CD14-positive monocyte (primary cell): Measurements from ENCODE around the gene KCTD5. TPM values are rescaled to one million over a fixed set of nuclear protein-coding genes. Genes with fewer than 3 reads are reported as not detected.

Source experiments
- DNase-seq, 3 donors: peaks; one replicate each; pipeline ENCODE4 v3.0.0-alpha.2; 2011 to 2022
- H2AFZ ChIP-seq: 2 replicates; pipeline ENCODE4 v1.6.0; 2012; ENCODE audit warnings: mild to moderate bottlenecking, low read depth, low read length, inconsistent platforms; ENCODE audit not compliant: insufficient read depth, poor library complexity, severe bottlenecking
- H3K27ac ChIP-seq, 2 donors: 1 replicate in 1 of 2; 2 replicates in 1 of 2; pipeline ENCODE4 v1.5.1; 2012 to 2013; ENCODE audit warnings: low read length in 2 of 2, control low read depth in 1 of 2, inconsistent platforms in 1 of 2, low read depth in 1 of 2, mild to moderate bottlenecking in 1 of 2
- H3K27me3 ChIP-seq, 2 donors: one replicate each; pipeline versions ENCODE4 v1.6.0 to v1.6.1; 2011 to 2013; ENCODE audit warnings: low read length in 2 of 2; ENCODE audit not compliant: control insufficient read depth in 2 of 2, insufficient read depth in 2 of 2
- H3K36me3 ChIP-seq, 2 donors: replicated peaks in 1 of 2; 1 replicate in 1 of 2; 2 replicates in 1 of 2; pipeline versions ENCODE4 v1.5.1 to v1.6.1; 2012 to 2013; ENCODE audit warnings: low read length in 2 of 2, control low read depth in 1 of 2, inconsistent platforms in 1 of 2, mild to moderate bottlenecking in 1 of 2; ENCODE audit not compliant: insufficient read depth in 2 of 2, control insufficient read depth in 1 of 2
- H3K4me1 ChIP-seq, 2 donors: 1 replicate in 1 of 2; 2 replicates in 1 of 2; pipeline versions ENCODE4 v1.5.1 to v1.6.1; 2012 to 2013; ENCODE audit warnings: low read length in 2 of 2, control low read depth in 1 of 2, inconsistent platforms in 1 of 2, mild to moderate bottlenecking in 1 of 2, moderate library complexity in 1 of 2; ENCODE audit not compliant: insufficient read depth in 2 of 2, control insufficient read depth in 1 of 2
- H3K4me2 ChIP-seq: replicated peaks from 2 replicates; pipeline ENCODE3; 2012; ENCODE audit warnings: low read length, moderate library complexity, mild to moderate bottlenecking; ENCODE audit not compliant: poor library complexity, severe bottlenecking; ENCODE audit errors: extremely low read depth
- H3K4me3 ChIP-seq, 3 experiments: fragments of 200-600 bp in 1 of 3; sonication (generic) in 1 of 3; replicated peaks in 1 of 3; 1 replicate in 2 of 3; 2 replicates in 1 of 3; pipeline ENCODE4 v1.5.1; 2011 to 2013; ENCODE audit warnings: low read length in 3 of 3, mild to moderate bottlenecking in 3 of 3, control low read depth in 2 of 3, low read depth in 2 of 3, inconsistent platforms in 1 of 3, moderate library complexity in 1 of 3
- H3K79me2 ChIP-seq: 2 replicates; pipeline ENCODE4 v1.6.0; 2012; ENCODE audit warnings: mild to moderate bottlenecking, control low read depth, inconsistent platforms, low read length, moderate library complexity; ENCODE audit not compliant: insufficient read depth
- H3K9ac ChIP-seq: 2 replicates; pipeline ENCODE4 v1.6.0; 2017; ENCODE audit warnings: low read length, mild to moderate bottlenecking; ENCODE audit not compliant: insufficient read depth, poor library complexity, severe bottlenecking
- H3K9me3 ChIP-seq, 2 donors: replicated peaks in 1 of 2; 1 replicate in 1 of 2; 2 replicates in 1 of 2; pipeline versions ENCODE4 v1.5.1 to v1.6.1; 2012 to 2013; ENCODE audit warnings: low read length in 2 of 2, control low read depth in 1 of 2; ENCODE audit not compliant: control insufficient read depth in 1 of 2, insufficient read depth in 1 of 2
- H4K20me1 ChIP-seq: 2 replicates; pipeline ENCODE4 v1.6.0; 2012; ENCODE audit warnings: mild to moderate bottlenecking, low read length, control low read depth, moderate library complexity; ENCODE audit not compliant: insufficient read depth
- H3K27ac Mint-ChIP-seq, 7 donors: one replicate each; pipeline ENCODE4 v1.8.0; 2020; ENCODE audit warnings: mild to moderate bottlenecking in 7 of 7, mixed read lengths in 7 of 7, moderate library complexity in 6 of 7, inconsistent platforms in 2 of 7
- H3K27me3 Mint-ChIP-seq, 3 donors: one replicate each; pipeline ENCODE4 v1.8.0; 2021 to 2022; ENCODE audit warnings: low read depth in 3 of 3, mild to moderate bottlenecking in 3 of 3, mixed read lengths in 3 of 3, moderate library complexity in 3 of 3, inconsistent platforms in 1 of 3
- H3K36me3 Mint-ChIP-seq, 2 donors: one replicate each; pipeline ENCODE4 v1.8.0; 2020; ENCODE audit warnings: mixed read lengths in 2 of 2, inconsistent platforms in 1 of 2, mild to moderate bottlenecking in 1 of 2
- H3K4me1 Mint-ChIP-seq: one replicate; pipeline ENCODE4 v1.8.0; 2020; ENCODE audit warnings: mild to moderate bottlenecking, mixed read lengths
- H3K4me3 Mint-ChIP-seq, 2 donors: one replicate each; pipeline ENCODE4 v1.8.0; 2020; ENCODE audit warnings: mild to moderate bottlenecking in 2 of 2, mixed read lengths in 2 of 2, moderate library complexity in 1 of 2
- H3K9me3 Mint-ChIP-seq, 7 donors: one replicate each; pipeline ENCODE4 v1.8.0; 2020 to 2022; ENCODE audit warnings: mixed read lengths in 7 of 7, mild to moderate bottlenecking in 6 of 7, moderate library complexity in 6 of 7, inconsistent platforms in 2 of 7
- WGBS: methylation state at CpG from one replicate; pipeline ENCODE4 v1.1.5; 2013; ENCODE audit warnings: missing lambda C conversion rate; ENCODE audit not compliant: insufficient coverage; 5-methylcytosine and 5-hydroxymethylcytosine counted together
- intact Hi-C, 2 donors: fragments of 100-400 bp; cut with micrococcal nuclease; formaldehyde crosslinking; loops; one replicate each; pipeline versions ENCODE4 v1.15.0 to v1.15.1; 2023
- polyA plus RNA-seq, 3 donors: library from polyadenylated mRNA; depleted of rRNA in 1 of 3; unstranded in 2 of 3; stranded (reverse) in 1 of 3; fragments of 300-500 nt in 2 of 3; fragments of >200 nt in 1 of 3; fragmentation: Illumina TruSeq in 2 of 3; gene quantifications; 1 replicate in 2 of 3; 2 replicates in 1 of 3; pipeline ENCODE4 v1.2.3, GENCODE V29; 2012 to 2021
- TF ChIP-seq, protein P1 (sequence below): fragments of 200-600 bp; IDR thresholded peaks from one replicate; pipeline ENCODE4 v1.8.0; 2022; ENCODE audit warnings: antibody characterized with exemption, mild to moderate bottlenecking

KCTD5 gene
- polyA plus RNA-seq, 3 donors = 16.0 to 23.1 (median 21.0) TPM

DNA sequence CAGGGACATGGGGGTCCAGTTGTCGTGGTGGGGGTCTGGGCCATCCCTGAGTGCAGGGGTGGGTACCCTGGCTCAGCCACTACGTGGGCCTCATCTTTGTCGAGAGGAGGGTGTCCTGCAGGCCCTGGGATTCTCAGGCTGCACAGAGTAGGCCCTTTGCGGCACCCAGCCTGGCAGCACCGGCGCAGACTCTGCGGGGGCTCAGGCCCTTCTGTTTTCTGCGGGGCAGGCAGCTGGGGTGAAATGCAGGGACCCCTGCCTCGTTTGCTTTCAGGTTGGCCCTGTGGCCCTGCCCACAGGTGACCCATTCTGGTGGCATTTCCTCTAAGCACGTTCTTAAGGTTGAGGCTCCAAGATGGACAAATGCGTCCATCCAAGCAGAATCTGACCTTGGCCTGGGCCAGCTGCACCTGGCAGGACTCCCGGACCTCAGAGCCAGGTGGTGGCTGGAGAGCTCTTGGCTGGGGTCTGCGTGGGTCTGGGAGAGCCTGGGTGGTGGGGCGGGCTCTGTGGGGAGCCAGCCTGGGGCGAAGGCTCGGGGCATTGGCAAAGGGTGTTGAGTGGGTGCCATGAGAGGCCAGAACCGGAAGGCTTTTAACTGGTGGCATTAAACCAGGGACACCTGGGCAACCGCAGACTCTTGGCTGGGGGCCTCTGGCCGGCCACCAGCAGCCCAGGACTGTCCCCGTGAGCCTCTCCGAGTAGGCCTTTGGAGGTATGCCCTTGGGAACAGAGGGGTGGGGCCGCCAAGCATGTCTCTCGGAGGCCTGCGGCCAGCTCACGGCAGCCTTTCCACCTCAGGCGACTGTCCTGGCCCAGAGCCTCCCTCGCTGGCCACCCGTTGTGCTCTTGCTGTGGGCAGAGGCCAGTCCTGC, 20.8 kb downstream of the KCTD5 start:
- no peak overlapping the region for H3K4me3 ChIP-seq
- H4K20me1 ChIP-seq = peaks cover 99% of the 10 kb centered on the region
- no peak for DNase-seq
- Mint-ChIP-seq H3K27me3 (peaks cover 0 to 2% (median 1%) of the 10 kb centered on the region in 3 donors), H3K4me1 (no peaks in the 10 kb centered on the region), H3K36me3 (peaks cover 61 to 98% of the 10 kb centered on the region in 2 donors), H3K4me3 (no peak overlapping the region), H3K9me3 (no peaks in the 10 kb centered on the region), H3K27ac (no peak overlapping the region)
- no peak overlapping the region for H3K9ac ChIP-seq
- H3K27me3 ChIP-seq = no peaks in the 10 kb centered on the region
- no peaks in the 10 kb centered on the region for H3K9me3 ChIP-seq
- intact Hi-C loops = no loop called here
- peaks cover 98 to 99% of the 10 kb centered on the region in 2 donors for H3K36me3 ChIP-seq
- peaks cover 3% of the 10 kb centered on the region for H3K79me2 ChIP-seq
- no peaks in the 10 kb centered on the region for H3K4me1 ChIP-seq
- no peak overlapping the region for H3K4me2 ChIP-seq
- H3K27ac ChIP-seq = no peak overlapping the region
- WGBS = 98% methylated on average over 28 of the region's 28 CpGs
- TF ChIP-seq, protein P1, sequence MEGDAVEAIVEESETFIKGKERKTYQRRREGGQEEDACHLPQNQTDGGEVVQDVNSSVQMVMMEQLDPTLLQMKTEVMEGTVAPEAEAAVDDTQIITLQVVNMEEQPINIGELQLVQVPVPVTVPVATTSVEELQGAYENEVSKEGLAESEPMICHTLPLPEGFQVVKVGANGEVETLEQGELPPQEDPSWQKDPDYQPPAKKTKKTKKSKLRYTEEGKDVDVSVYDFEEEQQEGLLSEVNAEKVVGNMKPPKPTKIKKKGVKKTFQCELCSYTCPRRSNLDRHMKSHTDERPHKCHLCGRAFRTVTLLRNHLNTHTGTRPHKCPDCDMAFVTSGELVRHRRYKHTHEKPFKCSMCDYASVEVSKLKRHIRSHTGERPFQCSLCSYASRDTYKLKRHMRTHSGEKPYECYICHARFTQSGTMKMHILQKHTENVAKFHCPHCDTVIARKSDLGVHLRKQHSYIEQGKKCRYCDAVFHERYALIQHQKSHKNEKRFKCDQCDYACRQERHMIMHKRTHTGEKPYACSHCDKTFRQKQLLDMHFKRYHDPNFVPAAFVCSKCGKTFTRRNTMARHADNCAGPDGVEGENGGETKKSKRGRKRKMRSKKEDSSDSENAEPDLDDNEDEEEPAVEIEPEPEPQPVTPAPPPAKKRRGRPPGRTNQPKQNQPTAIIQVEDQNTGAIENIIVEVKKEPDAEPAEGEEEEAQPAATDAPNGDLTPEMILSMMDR = no peak
- H2AFZ ChIP-seq = no peak overlapping the region

DNA sequence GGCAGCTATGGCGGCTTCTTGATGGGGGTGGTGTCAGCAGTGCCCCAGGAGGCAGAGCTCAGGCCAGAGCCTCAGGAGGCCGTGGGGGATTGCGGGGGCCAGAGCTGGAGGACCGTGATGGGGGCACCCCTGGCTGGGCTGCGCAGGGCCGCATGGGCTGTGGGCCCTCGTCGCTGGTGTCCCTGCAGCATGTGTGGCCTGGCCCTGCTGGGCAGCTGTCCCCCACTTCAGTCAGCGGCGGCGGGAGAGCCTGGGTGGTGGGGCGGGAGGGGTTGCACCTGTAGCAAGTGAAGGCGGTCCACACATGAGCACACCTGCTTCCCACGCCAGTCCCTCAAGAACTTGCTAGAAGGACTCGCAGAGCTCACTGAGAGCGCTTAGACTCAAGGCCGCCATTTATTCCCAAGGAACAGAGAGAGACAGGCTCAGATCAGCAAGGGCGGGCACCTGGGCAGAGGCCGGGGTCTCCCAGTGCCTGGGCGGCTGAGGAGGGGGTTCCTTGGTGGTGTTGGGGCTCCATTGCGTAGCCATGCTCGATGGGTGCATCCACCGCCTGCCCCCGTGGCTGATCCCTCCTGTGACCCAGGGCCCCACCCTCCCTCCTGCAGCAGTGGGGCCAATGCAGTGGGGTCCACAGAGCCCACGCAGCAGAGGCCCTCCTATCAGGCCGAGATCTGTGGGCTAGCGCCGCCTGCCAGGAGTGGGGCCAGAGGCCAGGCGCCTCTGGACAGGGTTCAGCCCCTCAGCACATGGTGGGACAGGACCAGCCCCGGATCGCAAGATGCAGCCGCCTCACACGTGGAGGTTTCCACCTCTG, 22.1 kb downstream of the KCTD5 start:
- Histone ChIP-seq H2AFZ (no peak overlapping the region), H3K27me3 (no peaks in the 10 kb centered on the region), H3K9ac (no peak overlapping the region), H3K9me3 (no peaks in the 10 kb centered on the region), H3K27ac (no peak overlapping the region), H3K79me2 (peaks cover 3% of the 10 kb centered on the region), H3K36me3 (peaks cover 97 to 100% of the 10 kb centered on the region in 2 donors), H3K4me2 (no peak overlapping the region), H3K4me1 (no peaks in the 10 kb centered on the region), H3K4me3 (no peak overlapping the region), H4K20me1 (peaks cover 100% of the 10 kb centered on the region)
- H3K4me1 Mint-ChIP-seq = no peaks in the 10 kb centered on the region
- no peak for DNase-seq
- TF ChIP-seq, protein P1 = no peak
- H3K4me3 Mint-ChIP-seq = no peak overlapping the region
- H3K9me3 Mint-ChIP-seq = no peaks in the 10 kb centered on the region
- 95% methylated on average over 29 of the region's 33 CpGs for WGBS
- peaks cover 0 to 1% (median under 1%) of the 10 kb centered on the region in 3 donors for H3K27me3 Mint-ChIP-seq
- H3K27ac Mint-ChIP-seq = no peak overlapping the region
- peaks cover 57 to 99% of the 10 kb centered on the region in 2 donors for H3K36me3 Mint-ChIP-seq
- intact Hi-C loops = no loop called here
